Body of pancreas (tissue), 4 donors: ENCODE results near the gene SLC12A6.

Source experiments
- POLR2A ChIP-seq, 3 donors: fragments of 450-650 bp; IDR thresholded peaks; one replicate each; pipeline ENCODE4 v1.6.1; 2016; ENCODE audit warnings: antibody characterized with exemption in 3 of 3, mild to moderate bottlenecking in 2 of 3
- TF ChIP-seq, protein P1 (sequence below), 7 experiments: fragments of 450-650 bp in 4 of 7; fragments of 200-600 bp in 3 of 7; sonication (generic) in 3 of 7; IDR thresholded peaks; one replicate each; pipeline ENCODE4 v1.5.1; 2016 to 2019; ENCODE audit warnings: antibody characterized with exemption in 7 of 7

DNA sequence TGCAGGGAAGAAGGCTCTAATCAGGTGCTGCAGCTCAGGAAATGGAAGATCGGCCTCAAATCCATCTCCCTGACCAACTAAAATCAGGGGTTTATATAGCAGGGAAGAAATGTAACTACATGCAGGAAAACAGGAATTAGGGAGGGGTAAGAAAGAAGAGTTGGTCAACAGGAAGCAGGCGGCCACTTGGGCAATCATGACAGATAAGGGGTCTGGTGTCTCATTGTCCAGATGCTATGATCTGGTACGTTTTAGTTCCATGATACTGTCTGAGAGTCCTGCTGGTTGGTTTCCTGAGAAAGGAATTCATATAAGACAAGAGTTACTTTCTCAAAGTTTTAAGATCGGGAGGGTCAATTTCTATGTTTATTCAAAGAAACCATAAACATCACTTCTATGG lies 151.9 kb downstream of the SLC12A6 start:
- TF ChIP-seq, protein P1, sequence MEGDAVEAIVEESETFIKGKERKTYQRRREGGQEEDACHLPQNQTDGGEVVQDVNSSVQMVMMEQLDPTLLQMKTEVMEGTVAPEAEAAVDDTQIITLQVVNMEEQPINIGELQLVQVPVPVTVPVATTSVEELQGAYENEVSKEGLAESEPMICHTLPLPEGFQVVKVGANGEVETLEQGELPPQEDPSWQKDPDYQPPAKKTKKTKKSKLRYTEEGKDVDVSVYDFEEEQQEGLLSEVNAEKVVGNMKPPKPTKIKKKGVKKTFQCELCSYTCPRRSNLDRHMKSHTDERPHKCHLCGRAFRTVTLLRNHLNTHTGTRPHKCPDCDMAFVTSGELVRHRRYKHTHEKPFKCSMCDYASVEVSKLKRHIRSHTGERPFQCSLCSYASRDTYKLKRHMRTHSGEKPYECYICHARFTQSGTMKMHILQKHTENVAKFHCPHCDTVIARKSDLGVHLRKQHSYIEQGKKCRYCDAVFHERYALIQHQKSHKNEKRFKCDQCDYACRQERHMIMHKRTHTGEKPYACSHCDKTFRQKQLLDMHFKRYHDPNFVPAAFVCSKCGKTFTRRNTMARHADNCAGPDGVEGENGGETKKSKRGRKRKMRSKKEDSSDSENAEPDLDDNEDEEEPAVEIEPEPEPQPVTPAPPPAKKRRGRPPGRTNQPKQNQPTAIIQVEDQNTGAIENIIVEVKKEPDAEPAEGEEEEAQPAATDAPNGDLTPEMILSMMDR (IDR thresholded peaks at IDR 0.05) = no peak
- TF ChIP-seq POLR2A (IDR thresholded peaks at IDR 0.05) = no peak
